B cell (primary cell): ENCODE data around the gene MATN1. TPM values are rescaled to one million over a fixed set of nuclear protein-coding genes. Genes with fewer than 3 reads are reported as not detected.

Experiments used
- ATAC-seq: fragments of 200-7000 bp; cut with Tn5 transposase; one replicate; pipeline ENCODE4 v1.10.0; 2021; ENCODE audit warnings: low read depth, mild to moderate bottlenecking, moderate number of reproducible peaks, moderate library complexity
- CTCF ChIA-PET: fragments of 350-600 bp; sonication (Branson Sonifier 250); formaldehyde crosslinking; loops from one replicate; lab custom pipeline; 2021; ENCODE audit warnings: antibody characterized with exemption, inconsistent platforms; lab: Charles Lee
- POLR2A ChIA-PET: fragments of 350-600 bp; sonication (Branson Sonifier 250); formaldehyde crosslinking; loops from one replicate; lab custom pipeline; 2021; ENCODE audit warnings: antibody characterized with exemption; lab: Charles Lee
- DNase-seq: peaks from one replicate; pipeline ENCODE4 v3.0.0; 2013
- H2AFZ ChIP-seq: 2 replicates; pipeline ENCODE4 v1.6.1; 2012; ENCODE audit warnings: mild to moderate bottlenecking, low read depth, low read length; ENCODE audit not compliant: insufficient read depth, poor library complexity, severe bottlenecking
- H3K27ac ChIP-seq, 2 donors: 1 replicate in 1 of 2; 2 replicates in 1 of 2; pipeline ENCODE4 v1.5.1; 2012 to 2013; ENCODE audit warnings: low read length in 2 of 2, mild to moderate bottlenecking in 2 of 2, moderate library complexity in 1 of 2
- H3K27me3 ChIP-seq, 4 experiments: fragments of 200-600 bp in 1 of 4; sonication (generic) in 1 of 4; replicated peaks in 1 of 4; 1 replicate in 2 of 4; 2 replicates in 2 of 4; pipeline versions ENCODE4 v1.6.1 to v1.7.0; 2013 to 2016; ENCODE audit warnings: low read length in 3 of 4, mild to moderate bottlenecking in 2 of 4, mixed read lengths in 1 of 4, moderate library complexity in 1 of 4; ENCODE audit not compliant: insufficient read depth in 4 of 4, control insufficient read depth in 3 of 4; ENCODE audit errors: control extremely low read depth in 1 of 4
- H3K36me3 ChIP-seq, 2 experiments: replicated peaks in 1 of 2; 1 replicate in 1 of 2; 2 replicates in 1 of 2; pipeline versions ENCODE4 v1.6.1 to v1.7.1; 2013; ENCODE audit warnings: low read length in 1 of 2; ENCODE audit not compliant: insufficient read depth in 2 of 2, control insufficient read depth in 1 of 2; ENCODE audit errors: control extremely low read depth in 1 of 2, extremely low read depth in 1 of 2
- H3K4me1 ChIP-seq, 2 donors: fragments of 200-600 bp in 1 of 2; sonication (generic) in 1 of 2; 1 replicate in 1 of 2; 2 replicates in 1 of 2; pipeline versions ENCODE4 v1.5.1 to v1.6.1; 2013 to 2017; ENCODE audit warnings: low read length in 2 of 2; ENCODE audit not compliant: control insufficient read depth in 2 of 2, insufficient read depth in 2 of 2
- H3K4me2 ChIP-seq: replicated peaks from 2 replicates; pipeline ENCODE3; 2012; ENCODE audit warnings: mild to moderate bottlenecking, low read depth, low read length; ENCODE audit not compliant: poor library complexity, severe bottlenecking
- H3K4me3 ChIP-seq, 5 experiments: fragments of 200-600 bp in 1 of 5; sonication (generic) in 1 of 5; 1 replicate in 3 of 5; 2 replicates in 2 of 5; pipeline versions ENCODE4 v1.5.1 to v1.7.0; 2011 to 2016; ENCODE audit warnings: low read length in 4 of 5, mild to moderate bottlenecking in 4 of 5, low read depth in 2 of 5, control low read depth in 1 of 5, moderate library complexity in 1 of 5; ENCODE audit not compliant: insufficient read depth in 1 of 5; ENCODE audit errors: control extremely low read depth in 1 of 5, extremely low read depth in 1 of 5
- H3K79me2 ChIP-seq: fragments of 200-600 bp; sonication (generic); one replicate; pipeline ENCODE4 v1.6.0; 2016; ENCODE audit warnings: low read length; ENCODE audit not compliant: control insufficient read depth, insufficient read depth
- H3K9ac ChIP-seq: fragments of 200-600 bp; sonication (generic); 2 replicates; pipeline ENCODE4 v1.6.1; 2017; ENCODE audit warnings: mild to moderate bottlenecking, low read length, moderate library complexity
- H3K9me3 ChIP-seq, 3 donors: one replicate each; pipeline versions ENCODE4 v1.6.1 to v1.7.1; 2013; ENCODE audit warnings: low read length in 2 of 3; ENCODE audit not compliant: control insufficient read depth in 2 of 3, insufficient read depth in 1 of 3; ENCODE audit errors: control extremely low read depth in 1 of 3
- H4K20me1 ChIP-seq: 2 replicates; pipeline ENCODE4 v1.6.0; 2012; ENCODE audit warnings: mild to moderate bottlenecking, low read length; ENCODE audit not compliant: insufficient read depth, control insufficient read depth, poor library complexity, severe bottlenecking
- H3K27ac Mint-ChIP-seq: one replicate; pipeline ENCODE4 v1.8.0; 2021; ENCODE audit warnings: mixed read lengths
- H3K27me3 Mint-ChIP-seq: one replicate; pipeline ENCODE4 v1.8.0; 2021; ENCODE audit warnings: mixed read lengths
- H3K4me1 Mint-ChIP-seq: one replicate; pipeline ENCODE4 v1.8.0; 2021; ENCODE audit warnings: mixed read lengths
- H3K4me3 Mint-ChIP-seq: one replicate; pipeline ENCODE4 v1.8.0; 2021; ENCODE audit warnings: mixed read lengths
- H3K9me3 Mint-ChIP-seq: one replicate; pipeline ENCODE4 v1.8.0; 2022; ENCODE audit warnings: mixed read lengths; ENCODE audit not compliant: insufficient read depth
- CTCF ChIP-seq: fragments of 200-600 bp; IDR thresholded peaks from one replicate; pipeline ENCODE4 v1.8.0; 2022; ENCODE audit warnings: antibody characterized with exemption, mild to moderate bottlenecking
- EZH2 ChIP-seq: IDR thresholded peaks from 2 replicates; pipeline ENCODE4 v1.6.1; 2012; ENCODE audit warnings: borderline replicate concordance, low read depth, mild to moderate bottlenecking, moderate library complexity, low read length; ENCODE audit not compliant: insufficient read depth, poor library complexity, severe bottlenecking
- WGBS: methylation state at CpG from one replicate; pipeline ENCODE4 v1.1.5; 2013; ENCODE audit warnings: missing lambda C conversion rate; ENCODE audit not compliant: insufficient coverage; 5-methylcytosine and 5-hydroxymethylcytosine counted together
- intact Hi-C: fragments of 100-400 bp; cut with micrococcal nuclease; formaldehyde crosslinking; loops from one replicate; pipeline ENCODE4 v1.10.0; 2022
- polyA plus RNA-seq: library from polyadenylated mRNA; depleted of rRNA; stranded (reverse); fragments of >200 nt; gene quantifications from 2 replicates; pipeline ENCODE4 v1.2.3, GENCODE V29; 2012
- total RNA-seq, 2 donors: library from RNA; stranded (reverse); fragments of 120-200 nt in 1 of 2; gene quantifications; 1 replicate in 1 of 2; 2 replicates in 1 of 2; pipeline versions ENCODE4 v1.2.3 to v1.2.4, GENCODE V29; 2013 to 2022

The MATN1 gene
- total and polyA plus RNA-seq, 2 donors (not counting 1 experiment from before 2014, with no cell fraction given) = 2.5 to 3.2 TPM

GRCh38 chr1:30728832-30729638 is 5.7 kb upstream of the MATN1 start:
- Mint-ChIP-seq H3K9me3 (no peaks in the 10 kb centered on the region), H3K4me3 (peak overlapping the region; percentile 77), H3K27ac (peak overlapping the region; percentile 96), H3K27me3 (no peaks in the 10 kb centered on the region), H3K4me1 (peaks cover 68% of the 10 kb centered on the region)
- Histone ChIP-seq H3K27ac (peak overlapping the region; percentile 70 to 82), H3K4me1 (peaks cover 43 to 59% of the 10 kb centered on the region in 2 donors), H3K27me3 (no peaks in the 10 kb centered on the region), H3K79me2 (peaks cover 38% of the 10 kb centered on the region), H3K9ac (peak overlapping the region; percentile 49), H3K36me3 (peaks cover 0 to 61% of the 10 kb centered on the region in 2 experiments), H2AFZ (no peak overlapping the region), H3K4me2 (peak overlapping the region; percentile 81), H3K9me3 (no peaks in the 10 kb centered on the region), H4K20me1 (peaks cover 23% of the 10 kb centered on the region), H3K4me3 (peak overlapping the region in 1 of 5 experiments; percentile 52)
- POLR2A ChIA-PET = interaction anchor here (0.6 to 5.3 kb wide), 7 partner anchors 9 to 55 kb away, joined by 3 to 30 read pairs (median 18); no protein-coding TSS in a partner anchor
- ATAC-seq (no peak), DNase-seq (peak; percentile 54)
- CTCF ChIA-PET = interaction anchor here (1.5 to 38.6 kb wide), 4 partner anchors 9 to 73 kb away, joined by 5 to 769 read pairs (median 307); partner anchors contain the start of gene LAPTM5
- intact Hi-C loops = no loop called here
- WGBS = 72% methylated on average over 17 of the region's 17 CpGs
- TF ChIP-seq CTCF (no peak), EZH2 (no peak)

- peak overlapping the region; percentile 81 for H3K4me2 ChIP-seq
Observed at GRCh38 chr1:30728340-30728739, 5.0 kb upstream of the MATN1 start.

More at GRCh38 chr1:30728340-30728739, 5.0 kb upstream of the MATN1 start:
- DNase-seq (peak; percentile 36), ATAC-seq (no peak)
- Mint-ChIP-seq H3K27me3 (no peaks in the 10 kb centered on the region), H3K4me3 (no peak overlapping the region), H3K27ac (peak overlapping the region; percentile 96), H3K4me1 (peaks cover 66% of the 10 kb centered on the region), H3K9me3 (no peaks in the 10 kb centered on the region)
- ChIA-PET CTCF (interaction anchor here (0.9 to 38.6 kb wide), 4 partner anchors 8 to 73 kb away, joined by 3 to 769 read pairs (median 307); partner anchors contain the start of gene LAPTM5), POLR2A (interaction anchor here (0.8 to 5.3 kb wide), 7 partner anchors 9 to 52 kb away, joined by 3 to 28 read pairs (median 6); partner anchors contain the start of gene LAPTM5)
- Histone ChIP-seq H3K9ac (no peak overlapping the region), H2AFZ (no peak overlapping the region), H3K4me1 (peaks cover 45 to 66% of the 10 kb centered on the region in 2 donors), H4K20me1 (peaks cover 30% of the 10 kb centered on the region), H3K36me3 (peaks cover 0 to 61% of the 10 kb centered on the region in 2 experiments), H3K79me2 (peaks cover 45% of the 10 kb centered on the region), H3K27ac (no peak overlapping the region), H3K27me3 (no peaks in the 10 kb centered on the region), H3K9me3 (no peaks in the 10 kb centered on the region), H3K4me3 (no peak overlapping the region)
- intact Hi-C loops = no loop called here
- TF ChIP-seq EZH2 = no peak
- TF ChIP-seq CTCF = no peak
- WGBS = 82% methylated on average over 8 of the region's 8 CpGs
